HG03439 (cell line): Measurements from ENCODE around the gene LINC01488.

Source experiments
- ATAC-seq: cut with Tn5 transposase; IDR thresholded peaks from one replicate; pipeline ENCODE4 v1.9.1; 2021; ENCODE audit warnings: mild to moderate bottlenecking, moderate library complexity; ENCODE audit not compliant: unreplicated experiment

Gene LINC01488

GRCh38 chr11:69481393-69481844 is at the start of gene LINC01488:
TSS of gene LINC01488 (plus strand) at chr11:69481663.
- no peak for ATAC-seq

- no peak for ATAC-seq
Measured at GRCh38 chr11:69431893-69432738, 49.3 kb upstream of the LINC01488 start.

GRCh38 chr11:69433741-69434140 is 47.7 kb upstream of the LINC01488 start:
- ATAC-seq: no peak

- ATAC-seq: no peak
Measured at GRCh38 chr11:69434471-69434931, 47.0 kb upstream of the LINC01488 start.

- no peak for ATAC-seq
Measured at GRCh38 chr11:69435161-69435986, 46.1 kb upstream of the LINC01488 start.

GRCh38 chr11:69436041-69436982 is 45.2 kb upstream of the LINC01488 start:
- ATAC-seq: no peak

GRCh38 chr11:69437001-69437875 is 44.2 kb upstream of the LINC01488 start:
- no peak for ATAC-seq

GRCh38 chr11:69437876-69438205 is 43.6 kb upstream of the LINC01488 start:
- no peak for ATAC-seq

- ATAC-seq: no peak
Measured at GRCh38 chr11:69438286-69438920, 43.1 kb upstream of the LINC01488 start.

- no peak for ATAC-seq
Measured at GRCh38 chr11:69439127-69439526, 42.3 kb upstream of the LINC01488 start.

GRCh38 chr11:69439651-69440464 is 41.6 kb upstream of the LINC01488 start:
- no peak for ATAC-seq

- no peak for ATAC-seq
Measured at GRCh38 chr11:69440876-69441275, 40.6 kb upstream of the LINC01488 start.

GRCh38 chr11:69442012-69442806 is 39.3 kb upstream of the LINC01488 start:
- no peak for ATAC-seq

- no peak for ATAC-seq
Measured at GRCh38 chr11:69442807-69443137, 38.7 kb upstream of the LINC01488 start.

GRCh38 chr11:69443138-69443967 is 38.1 kb upstream of the LINC01488 start:
- peak; percentile 76 for ATAC-seq

GRCh38 chr11:69443968-69444364 is 37.5 kb upstream of the LINC01488 start:
- no peak for ATAC-seq
